GM19238 (cell line): ENCODE measurements around the gene KMT2E.
"Not testable (repeated sequence)": the region's sequence is repeated elsewhere in the genome, so short reads cannot be mapped to it uniquely, and the experiment has no call there.

Experiments
- DNase-seq: peaks from one replicate; pipeline ENCODE4 v3.0.0; 2011; ENCODE audit warnings: low spot score; ENCODE audit not compliant: insufficient read length

The KMT2E gene, protein sequence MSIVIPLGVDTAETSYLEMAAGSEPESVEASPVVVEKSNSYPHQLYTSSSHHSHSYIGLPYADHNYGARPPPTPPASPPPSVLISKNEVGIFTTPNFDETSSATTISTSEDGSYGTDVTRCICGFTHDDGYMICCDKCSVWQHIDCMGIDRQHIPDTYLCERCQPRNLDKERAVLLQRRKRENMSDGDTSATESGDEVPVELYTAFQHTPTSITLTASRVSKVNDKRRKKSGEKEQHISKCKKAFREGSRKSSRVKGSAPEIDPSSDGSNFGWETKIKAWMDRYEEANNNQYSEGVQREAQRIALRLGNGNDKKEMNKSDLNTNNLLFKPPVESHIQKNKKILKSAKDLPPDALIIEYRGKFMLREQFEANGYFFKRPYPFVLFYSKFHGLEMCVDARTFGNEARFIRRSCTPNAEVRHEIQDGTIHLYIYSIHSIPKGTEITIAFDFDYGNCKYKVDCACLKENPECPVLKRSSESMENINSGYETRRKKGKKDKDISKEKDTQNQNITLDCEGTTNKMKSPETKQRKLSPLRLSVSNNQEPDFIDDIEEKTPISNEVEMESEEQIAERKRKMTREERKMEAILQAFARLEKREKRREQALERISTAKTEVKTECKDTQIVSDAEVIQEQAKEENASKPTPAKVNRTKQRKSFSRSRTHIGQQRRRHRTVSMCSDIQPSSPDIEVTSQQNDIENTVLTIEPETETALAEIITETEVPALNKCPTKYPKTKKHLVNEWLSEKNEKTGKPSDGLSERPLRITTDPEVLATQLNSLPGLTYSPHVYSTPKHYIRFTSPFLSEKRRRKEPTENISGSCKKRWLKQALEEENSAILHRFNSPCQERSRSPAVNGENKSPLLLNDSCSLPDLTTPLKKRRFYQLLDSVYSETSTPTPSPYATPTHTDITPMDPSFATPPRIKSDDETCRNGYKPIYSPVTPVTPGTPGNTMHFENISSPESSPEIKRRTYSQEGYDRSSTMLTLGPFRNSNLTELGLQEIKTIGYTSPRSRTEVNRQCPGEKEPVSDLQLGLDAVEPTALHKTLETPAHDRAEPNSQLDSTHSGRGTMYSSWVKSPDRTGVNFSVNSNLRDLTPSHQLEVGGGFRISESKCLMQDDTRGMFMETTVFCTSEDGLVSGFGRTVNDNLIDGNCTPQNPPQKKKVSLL (N-terminal part only)

DNA sequence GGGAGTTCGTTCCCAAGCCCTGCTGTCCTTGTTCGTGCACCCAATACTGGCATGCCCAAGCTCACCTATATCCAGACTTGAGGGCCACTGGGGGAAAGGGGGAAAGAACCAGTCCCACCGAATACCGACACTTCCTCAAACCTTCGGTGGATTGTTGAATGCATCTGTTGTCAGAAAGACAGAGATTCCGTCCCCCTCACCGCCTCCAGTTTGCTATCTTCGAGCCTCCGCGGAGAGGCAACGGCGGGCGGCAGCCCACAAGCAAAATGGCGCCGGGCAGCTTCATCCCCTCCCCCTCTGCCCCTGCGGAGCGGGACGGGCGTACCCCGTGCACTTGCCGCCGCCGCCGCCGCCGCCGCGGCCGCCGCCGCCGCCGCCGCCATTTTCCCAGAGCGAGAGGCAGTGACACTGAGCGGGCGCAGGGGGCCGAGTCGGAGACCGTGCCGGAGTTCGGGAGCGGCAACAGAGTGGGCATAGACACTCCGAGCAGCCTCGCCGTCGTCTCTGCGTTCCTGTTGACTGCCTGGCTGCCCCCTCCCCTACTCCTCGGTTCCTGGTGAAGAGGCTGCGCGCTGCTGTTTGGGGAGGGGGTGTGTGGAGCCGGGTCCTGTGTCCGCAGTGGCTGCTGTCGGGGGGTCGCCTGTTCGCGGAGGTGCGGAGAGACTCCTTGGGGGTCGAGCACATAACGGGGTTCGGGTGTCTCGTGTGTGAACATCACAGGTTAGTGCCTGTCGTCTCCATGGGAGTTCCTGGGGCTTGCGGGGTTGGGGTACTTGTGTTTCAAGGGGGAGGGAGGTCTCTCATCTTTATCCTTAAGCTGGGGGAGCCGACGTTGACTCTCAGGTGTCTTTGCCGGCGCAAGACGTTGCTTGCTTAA is at the start of gene KMT2E:
KMT2E (plus strand) TSS at position 390 of the 877 bp plus-strand sequence. CDS start 26,748 bp downstream, outside the sequence.
- peak; percentile 41 for DNase-seq

- no peak for DNase-seq
These were observed 49.3 kb upstream of the KMT2E start for GRCh38 chr7:104964626-104965236.

- no peak for DNase-seq
These were observed 48.0 kb upstream of the KMT2E start for GRCh38 chr7:104966022-104966421.

- DNase-seq, result no peak
These were observed 46.9 kb upstream of the KMT2E start for GRCh38 chr7:104967088-104967487.

DNA sequence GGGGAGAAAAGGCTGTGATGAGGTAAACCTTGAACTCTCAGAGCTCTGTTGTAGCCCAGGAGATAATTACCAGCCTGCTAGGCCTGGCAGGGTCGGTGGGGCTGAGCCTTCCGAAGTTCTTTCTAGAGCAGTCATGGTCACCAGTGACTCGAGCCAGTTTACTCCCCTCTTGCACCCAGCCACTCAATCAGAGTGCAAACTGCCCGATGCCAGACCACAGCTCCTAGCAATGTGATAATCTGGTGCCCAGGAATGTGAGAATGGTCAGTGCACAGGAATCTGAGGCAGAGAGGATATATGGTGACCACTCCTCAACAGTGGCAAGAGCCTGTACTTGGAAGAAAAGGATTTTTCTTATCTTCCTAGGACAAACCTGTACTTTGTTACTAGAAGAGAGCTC is 46.4 kb upstream of the KMT2E start:
- no peak for DNase-seq

DNA sequence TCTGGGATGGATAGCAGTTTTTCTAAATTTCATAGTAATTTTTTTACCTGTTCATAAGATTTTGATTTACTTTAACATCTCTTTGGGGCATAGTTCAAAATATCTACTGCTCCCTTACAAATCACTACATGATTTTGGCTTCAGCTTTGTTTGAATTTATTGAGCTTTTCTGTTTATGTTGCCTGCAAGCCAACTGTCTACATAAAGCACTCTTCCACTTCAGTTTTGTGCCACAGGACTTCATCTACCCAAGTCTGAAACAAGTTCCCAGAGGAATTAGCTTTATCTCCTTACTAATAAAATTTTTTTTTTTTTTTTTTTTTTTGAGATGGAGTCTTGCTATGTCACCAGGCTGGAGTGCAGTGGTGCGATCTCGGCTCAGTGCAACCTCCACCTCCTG is 45.4 kb upstream of the KMT2E start:
- no peak for DNase-seq

DNA sequence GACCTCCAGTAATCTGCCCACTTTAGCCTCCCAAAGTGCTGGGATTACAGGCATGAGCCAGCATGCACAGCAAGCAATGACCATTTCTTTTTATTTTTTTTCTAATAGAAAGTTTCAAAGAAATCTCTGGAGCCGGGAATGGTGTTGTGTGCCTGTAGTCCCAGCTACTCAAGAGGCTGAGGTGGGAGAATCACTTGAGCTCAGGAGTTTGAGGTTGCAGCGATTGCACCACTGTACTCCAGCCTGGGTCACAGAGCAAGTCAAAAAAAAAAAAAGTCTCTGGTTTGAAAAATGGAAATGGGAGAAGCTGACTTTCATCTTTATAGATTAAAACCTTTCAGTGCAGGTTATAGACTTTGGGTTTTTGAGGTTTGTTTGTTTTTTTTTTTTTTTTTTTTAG is 44.8 kb upstream of the KMT2E start:
- no peak for DNase-seq

- no peak for DNase-seq
These were observed 42.5 kb upstream of the KMT2E start for GRCh38 chr7:104971290-104972071.

- DNase-seq, result no peak
These were observed 41.5 kb upstream of the KMT2E start for GRCh38 chr7:104972500-104972899.

DNA sequence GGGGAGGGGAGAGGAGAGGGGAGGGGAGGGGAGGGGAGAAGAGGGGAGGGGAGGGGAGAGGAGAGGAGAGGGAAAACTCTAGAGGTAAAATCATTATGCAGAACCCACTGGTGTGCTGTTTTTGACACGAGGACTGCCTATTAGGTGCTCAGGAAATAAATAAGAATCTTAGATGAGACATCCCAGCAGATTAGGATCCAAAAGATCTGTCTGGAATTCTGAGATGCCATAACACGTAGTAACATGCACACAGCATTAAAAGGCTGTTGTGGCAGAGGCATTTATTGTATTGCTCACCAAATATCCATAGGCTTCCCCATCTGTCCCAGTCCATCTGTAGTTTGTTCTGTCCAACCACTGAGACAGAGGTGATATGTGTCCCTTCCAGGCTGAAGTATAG is 40.8 kb upstream of the KMT2E start:
- DNase-seq, result no peak

DNA sequence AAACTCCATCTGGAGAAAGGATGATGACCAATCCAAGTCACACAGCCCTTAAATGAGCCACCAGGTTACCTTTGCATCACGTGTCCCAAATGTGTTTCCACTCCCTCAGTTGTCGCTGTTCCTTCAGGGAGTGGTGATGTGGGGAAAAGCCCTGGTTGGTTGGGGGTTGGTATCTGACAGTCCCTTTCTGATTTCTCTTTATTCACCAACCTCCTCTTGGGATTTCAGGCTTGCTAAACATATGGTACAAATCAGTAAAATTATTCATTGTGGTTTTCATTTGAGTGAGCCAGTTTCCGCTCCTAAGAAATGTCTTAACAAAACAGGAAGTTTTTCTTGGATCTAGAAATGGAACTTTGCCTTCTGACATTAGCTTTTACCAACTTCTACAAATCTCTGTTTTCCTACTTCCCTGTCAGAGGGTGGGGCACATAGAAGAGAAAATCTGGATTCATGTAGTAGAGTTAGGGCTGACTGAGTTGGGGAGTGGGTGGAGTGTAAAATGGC is 40.0 kb upstream of the KMT2E start:
- no peak for DNase-seq

DNA sequence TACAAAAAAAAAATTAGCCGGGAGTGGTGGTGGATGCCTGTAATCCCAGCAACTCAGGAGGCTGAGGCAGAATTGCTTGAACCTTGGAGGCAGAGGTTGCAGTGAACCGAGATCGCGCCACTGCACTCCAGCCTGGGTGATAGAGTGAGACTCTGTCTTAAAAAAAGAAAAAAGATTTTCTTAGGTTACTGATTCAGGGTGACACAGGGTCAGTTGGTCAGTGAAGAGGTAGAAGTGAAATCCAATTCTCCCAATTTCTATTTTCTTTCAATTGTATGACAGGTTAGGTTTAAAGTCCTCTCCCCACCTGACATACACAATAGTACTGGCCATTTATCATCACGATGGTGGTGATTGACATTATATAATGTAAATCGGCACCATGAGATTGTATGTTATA is 38.5 kb upstream of the KMT2E start:
- DNase-seq, result not testable (repeated sequence)

DNA sequence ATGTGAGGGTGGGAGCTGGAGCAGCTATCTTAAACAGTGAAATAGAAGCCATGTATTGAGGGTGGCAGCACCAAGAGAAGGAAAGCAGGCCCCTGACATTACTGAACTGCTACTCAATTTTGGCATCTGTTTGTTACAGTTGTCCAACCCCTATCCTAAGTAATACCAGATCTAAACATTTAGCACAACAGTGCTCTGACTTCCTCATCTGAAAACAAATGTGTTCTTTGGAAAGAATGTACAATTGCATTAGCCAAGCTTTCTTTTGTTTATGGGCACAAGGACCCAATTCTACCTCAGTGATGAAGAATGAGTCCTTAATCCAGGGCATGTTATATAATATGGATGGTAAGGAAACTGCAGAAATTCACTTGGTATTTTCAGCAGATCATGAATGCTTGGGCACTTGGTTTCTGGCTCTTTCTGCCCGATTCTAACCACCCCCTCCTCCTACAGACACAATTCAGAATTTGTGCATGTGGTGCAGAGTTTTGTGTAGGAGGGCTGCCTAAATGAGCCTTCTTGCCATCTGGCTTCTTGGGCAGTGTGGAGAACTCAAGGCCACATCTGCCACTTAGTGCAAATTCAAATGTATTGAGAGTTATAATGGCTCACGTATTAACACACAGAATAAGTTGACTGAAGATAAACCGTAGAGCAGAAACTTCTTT is 36.9 kb upstream of the KMT2E start:
- no peak for DNase-seq

- no peak for DNase-seq
These were observed 35.5 kb upstream of the KMT2E start for GRCh38 chr7:104978460-104978859.

GRCh38 chr7:104979167-104979841 is 34.7 kb upstream of the KMT2E start:
- no peak for DNase-seq

DNA sequence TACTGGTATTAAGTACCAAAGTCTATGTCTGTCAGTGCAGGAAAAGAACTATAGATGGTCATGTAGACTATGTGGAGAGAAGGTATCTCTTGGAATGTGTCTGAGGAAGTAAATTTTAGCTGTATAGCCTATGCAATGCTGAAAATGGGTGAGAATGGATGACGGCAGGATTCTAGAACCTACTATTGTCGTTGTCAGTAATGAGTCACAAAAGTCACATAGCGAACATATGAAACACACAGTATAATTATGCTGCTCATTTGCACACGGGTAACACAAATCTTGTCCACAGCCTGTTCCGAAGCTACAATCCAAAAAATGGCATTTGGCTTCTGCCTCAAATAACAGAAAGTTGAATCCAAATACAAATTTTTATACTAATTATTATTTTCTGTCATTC is 33.6 kb upstream of the KMT2E start:
- no peak for DNase-seq

DNA sequence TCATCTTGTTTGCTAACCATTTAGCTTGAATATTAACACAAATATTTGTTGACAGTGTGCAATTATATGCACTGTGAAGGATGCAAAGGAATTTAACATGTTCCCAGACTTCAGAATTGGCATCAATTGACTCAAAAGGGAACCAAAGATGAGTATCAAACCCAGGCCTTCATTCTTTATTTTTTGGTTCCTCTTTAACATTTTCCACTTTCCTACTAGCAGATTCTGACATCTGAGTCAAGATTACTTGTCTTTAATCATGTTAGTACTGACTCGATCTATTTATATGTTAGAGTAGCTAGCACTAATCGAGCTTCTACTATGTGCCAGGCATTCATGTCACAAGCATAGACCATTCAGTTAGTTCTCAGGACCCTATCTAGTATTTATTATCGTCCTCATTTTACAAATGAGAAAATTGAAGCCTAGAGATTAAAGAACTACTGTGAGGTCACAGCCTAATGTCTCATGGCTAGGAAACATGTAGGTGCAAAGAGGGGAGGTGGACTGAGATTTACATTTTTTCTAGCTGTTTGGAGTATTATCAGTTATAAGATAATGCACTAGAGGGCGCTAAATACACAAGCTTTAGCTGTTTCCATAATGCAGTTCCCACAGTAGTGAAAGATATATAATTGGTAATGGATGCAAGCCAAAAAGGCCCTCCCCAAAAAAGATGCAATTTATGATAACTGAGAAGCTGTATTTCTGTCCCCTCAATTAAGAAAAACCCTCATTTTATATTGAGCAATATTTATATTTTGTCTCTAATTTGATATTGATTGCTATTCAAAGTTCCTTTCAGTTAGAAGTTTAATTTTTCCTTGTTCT is 32.9 kb upstream of the KMT2E start:
- peak; percentile 24 for DNase-seq
